ENCODE results near the gene ARID1B.

The ARID1B gene

GRCh38 chr6:157002774-157003173 is 225.6 kb downstream of the ARID1B start:
- DNase-seq (ENCODE audit: low read depth), result no peak
- no peak for TF ChIP-seq CTCF (IDR thresholded peaks at IDR 0.05; ENCODE audit: control insufficient read depth, insufficient read depth, low read depth, low read length, missing control alignments)
- H3K4me3 ChIP-seq (ENCODE audit: control insufficient read depth, low read depth, low read length), result no peak overlapping the region

GRCh38 chr6:157005940-157006339 is 228.8 kb downstream of the ARID1B start:
- DNase-seq (ENCODE audit: low read depth), result no peak
- no peak for TF ChIP-seq CTCF (IDR thresholded peaks at IDR 0.05; ENCODE audit: control insufficient read depth, insufficient read depth, low read depth, low read length, missing control alignments)
- no peak overlapping the region for H3K4me3 ChIP-seq (ENCODE audit: control insufficient read depth, low read depth, low read length)

GRCh38 chr6:157008568-157008967 is 231.4 kb downstream of the ARID1B start:
- no peak for DNase-seq (ENCODE audit: low read depth)
- TF ChIP-seq CTCF (IDR thresholded peaks at IDR 0.05; ENCODE audit: control insufficient read depth, insufficient read depth, low read depth, low read length, missing control alignments), result no peak
- no peak overlapping the region for H3K4me3 ChIP-seq (ENCODE audit: control insufficient read depth, low read depth, low read length)

- TF ChIP-seq CTCF (IDR thresholded peaks at IDR 0.05; ENCODE audit: control insufficient read depth, insufficient read depth, low read depth, low read length, missing control alignments), result no peak
- H3K4me3 ChIP-seq (ENCODE audit: control insufficient read depth, low read depth, low read length), result no peak overlapping the region
- no peak for DNase-seq (ENCODE audit: low read depth)
Measured at GRCh38 chr6:157012355-157012754, 235.2 kb downstream of the ARID1B start.

GRCh38 chr6:157013649-157014304 is 236.6 kb downstream of the ARID1B start:
- no peak for DNase-seq (ENCODE audit: low read depth)
- no peak for TF ChIP-seq CTCF (IDR thresholded peaks at IDR 0.05; ENCODE audit: control insufficient read depth, insufficient read depth, low read depth, low read length, missing control alignments)
- no peak overlapping the region for H3K4me3 ChIP-seq (ENCODE audit: control insufficient read depth, low read depth, low read length)

- no peak for DNase-seq (ENCODE audit: low read depth)
- TF ChIP-seq CTCF (IDR thresholded peaks at IDR 0.05; ENCODE audit: control insufficient read depth, insufficient read depth, low read depth, low read length, missing control alignments), result no peak
- no peak overlapping the region for H3K4me3 ChIP-seq (ENCODE audit: control insufficient read depth, low read depth, low read length)
Measured at GRCh38 chr6:157014871-157015270, 237.7 kb downstream of the ARID1B start.
